ENCODE results near the gene TBRG4. TPM values are rescaled to one million over a fixed set of nuclear protein-coding genes. Genes with fewer than 3 reads are reported as not detected.

TBRG4 gene
- polyA plus RNA-seq, 1 donor from 2014 or later, result 52.8 TPM

- no peak overlapping the region for H3K4me2 ChIP-seq (ENCODE audit: low read length)
- no peaks in the 10 kb centered on the region for H4K20me1 ChIP-seq (ENCODE audit: insufficient read depth)
- H2AFZ ChIP-seq (ENCODE audit: low read depth, low read length), result no peak overlapping the region
- no peak overlapping the region for H3K9ac ChIP-seq (ENCODE audit: low read length)
- H3F3A ChIP-seq (ENCODE audit: insufficient read depth, low read length, poor library complexity, severe bottlenecking), result no peaks in the 10 kb centered on the region
- TF ChIP-seq CTCF (IDR thresholded peaks at IDR 0.05; ENCODE audit: poor library complexity, severe bottlenecking) (no peak), TAF1 (IDR thresholded peaks at IDR 0.05; ENCODE audit: low read depth) (no peak), SMC3 (conservative IDR thresholded peaks at IDR 0.05; ENCODE audit: poor library complexity) (no peak), MXI1 (conservative IDR thresholded peaks at IDR 0.05; ENCODE audit: poor library complexity, severe bottlenecking) (no peak), RAD21 (conservative IDR thresholded peaks at IDR 0.05) (no peak), EZH2 (IDR thresholded peaks at IDR 0.05; ENCODE audit: borderline replicate concordance, insufficient read depth, low read length, poor library complexity, severe bottlenecking) (no peak), POLR2AphosphoS5 (IDR thresholded peaks at IDR 0.05) (no peak)
- TF ChIP-seq, protein P1, sequence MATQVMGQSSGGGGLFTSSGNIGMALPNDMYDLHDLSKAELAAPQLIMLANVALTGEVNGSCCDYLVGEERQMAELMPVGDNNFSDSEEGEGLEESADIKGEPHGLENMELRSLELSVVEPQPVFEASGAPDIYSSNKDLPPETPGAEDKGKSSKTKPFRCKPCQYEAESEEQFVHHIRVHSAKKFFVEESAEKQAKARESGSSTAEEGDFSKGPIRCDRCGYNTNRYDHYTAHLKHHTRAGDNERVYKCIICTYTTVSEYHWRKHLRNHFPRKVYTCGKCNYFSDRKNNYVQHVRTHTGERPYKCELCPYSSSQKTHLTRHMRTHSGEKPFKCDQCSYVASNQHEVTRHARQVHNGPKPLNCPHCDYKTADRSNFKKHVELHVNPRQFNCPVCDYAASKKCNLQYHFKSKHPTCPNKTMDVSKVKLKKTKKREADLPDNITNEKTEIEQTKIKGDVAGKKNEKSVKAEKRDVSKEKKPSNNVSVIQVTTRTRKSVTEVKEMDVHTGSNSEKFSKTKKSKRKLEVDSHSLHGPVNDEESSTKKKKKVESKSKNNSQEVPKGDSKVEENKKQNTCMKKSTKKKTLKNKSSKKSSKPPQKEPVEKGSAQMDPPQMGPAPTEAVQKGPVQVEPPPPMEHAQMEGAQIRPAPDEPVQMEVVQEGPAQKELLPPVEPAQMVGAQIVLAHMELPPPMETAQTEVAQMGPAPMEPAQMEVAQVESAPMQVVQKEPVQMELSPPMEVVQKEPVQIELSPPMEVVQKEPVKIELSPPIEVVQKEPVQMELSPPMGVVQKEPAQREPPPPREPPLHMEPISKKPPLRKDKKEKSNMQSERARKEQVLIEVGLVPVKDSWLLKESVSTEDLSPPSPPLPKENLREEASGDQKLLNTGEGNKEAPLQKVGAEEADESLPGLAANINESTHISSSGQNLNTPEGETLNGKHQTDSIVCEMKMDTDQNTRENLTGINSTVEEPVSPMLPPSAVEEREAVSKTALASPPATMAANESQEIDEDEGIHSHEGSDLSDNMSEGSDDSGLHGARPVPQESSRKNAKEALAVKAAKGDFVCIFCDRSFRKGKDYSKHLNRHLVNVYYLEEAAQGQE (IDR thresholded peaks at IDR 0.05; ENCODE audit: borderline replicate concordance), result no peak
- no peak overlapping the region for H3K4me3 ChIP-seq (ENCODE audit: low read length)
- H3K27me3 ChIP-seq (ENCODE audit: insufficient read depth, low read depth, low read length), result no peaks in the 10 kb centered on the region
- no peaks in the 10 kb centered on the region for H3K36me3 ChIP-seq (ENCODE audit: insufficient read depth, low read length)
- no peaks in the 10 kb centered on the region for H3K9me2 ChIP-seq (ENCODE audit: insufficient read depth, low read length)
- H3K79me2 ChIP-seq (replicated peaks; ENCODE audit: insufficient read depth, low read length), result no peaks in the 10 kb centered on the region
- no peaks in the 10 kb centered on the region for H3K9me3 ChIP-seq (ENCODE audit: low read length)
- H3K27ac ChIP-seq (ENCODE audit: low read length), result no peak overlapping the region
These were observed 37.1 kb upstream of the TBRG4 start for GRCh38 chr7:45148653-45148973.

DNA sequence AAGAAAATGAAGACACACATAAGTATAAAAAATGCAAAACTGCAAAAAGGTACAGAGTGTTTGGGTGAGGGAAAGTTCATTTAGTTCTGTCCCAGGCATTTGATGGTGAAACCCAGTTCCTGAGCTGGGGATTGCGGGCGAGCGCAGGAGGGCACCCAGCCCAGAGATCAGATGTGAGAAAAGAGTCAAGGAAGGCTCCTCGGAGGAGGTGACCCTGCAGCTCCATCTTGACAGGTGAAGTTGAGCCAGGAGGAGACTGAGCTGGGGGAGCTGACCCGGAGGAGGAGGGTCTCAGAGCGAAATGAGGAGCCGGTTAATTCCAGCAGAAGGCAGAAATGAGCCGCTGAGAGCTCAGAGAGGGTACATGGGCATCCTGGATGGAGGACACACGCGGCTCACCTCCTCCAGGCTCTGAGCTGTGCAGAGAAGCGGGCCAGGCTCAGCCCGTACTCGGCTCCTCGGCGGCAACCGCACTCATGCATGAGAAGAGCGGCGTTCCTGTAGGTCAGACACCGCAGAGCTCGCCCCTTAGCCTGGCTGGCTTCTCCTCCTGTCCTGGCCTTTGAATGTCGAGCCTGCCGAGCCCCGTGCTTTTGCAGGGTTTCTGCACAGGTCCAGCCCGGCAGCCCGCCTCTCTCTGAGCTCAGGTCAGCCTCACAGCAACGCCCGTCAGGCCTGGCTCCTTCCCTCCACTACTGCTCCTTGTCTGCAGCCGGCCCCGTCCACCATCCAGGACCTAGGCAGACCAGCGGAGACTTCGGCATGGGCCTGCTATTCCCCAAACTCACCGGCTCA, 36.6 kb upstream of the TBRG4 start:
- no peaks in the 10 kb centered on the region for H3K9me2 ChIP-seq (ENCODE audit: insufficient read depth, low read length)
- no peaks in the 10 kb centered on the region for H3K9me3 ChIP-seq (ENCODE audit: low read length)
- TF ChIP-seq, protein P1 (IDR thresholded peaks at IDR 0.05; ENCODE audit: borderline replicate concordance), result no peak
- TF ChIP-seq MXI1 (conservative IDR thresholded peaks at IDR 0.05; ENCODE audit: poor library complexity, severe bottlenecking) (no peak), POLR2AphosphoS5 (IDR thresholded peaks at IDR 0.05) (no peak), CTCF (IDR thresholded peaks at IDR 0.05; ENCODE audit: poor library complexity, severe bottlenecking) (no peak), TAF1 (IDR thresholded peaks at IDR 0.05; ENCODE audit: low read depth) (no peak), SMC3 (conservative IDR thresholded peaks at IDR 0.05; ENCODE audit: poor library complexity) (no peak), EP300 (conservative IDR thresholded peaks at IDR 0.05; ENCODE audit: poor library complexity, severe bottlenecking) (no peak), EZH2 (IDR thresholded peaks at IDR 0.05; ENCODE audit: borderline replicate concordance, insufficient read depth, low read length, poor library complexity, severe bottlenecking) (no peak), RAD21 (conservative IDR thresholded peaks at IDR 0.05) (no peak)
- H3K4me3 ChIP-seq (ENCODE audit: low read length), result no peak overlapping the region
- H4K20me1 ChIP-seq (ENCODE audit: insufficient read depth), result no peaks in the 10 kb centered on the region
- H3K4me2 ChIP-seq (ENCODE audit: low read length), result no peak overlapping the region
- no peaks in the 10 kb centered on the region for H3K27me3 ChIP-seq (ENCODE audit: insufficient read depth, low read depth, low read length)
- no peaks in the 10 kb centered on the region for H3K79me2 ChIP-seq (replicated peaks; ENCODE audit: insufficient read depth, low read length)
- no peak overlapping the region for H3K9ac ChIP-seq (ENCODE audit: low read length)
- no peaks in the 10 kb centered on the region for H3K36me3 ChIP-seq (ENCODE audit: insufficient read depth, low read length)
- H3F3A ChIP-seq (ENCODE audit: insufficient read depth, low read length, poor library complexity, severe bottlenecking), result no peaks in the 10 kb centered on the region
- no peak overlapping the region for H2AFZ ChIP-seq (ENCODE audit: low read depth, low read length)
- no peak overlapping the region for H3K27ac ChIP-seq (ENCODE audit: low read length)
